HG03521 (cell line): ENCODE results near the gene NAA15.
"Not testable (repeated sequence)": the region's sequence is repeated elsewhere in the genome, so short reads cannot be mapped to it uniquely, and the experiment has no call there.

Source experiments
- ATAC-seq: cut with Tn5 transposase; IDR thresholded peaks from one replicate; pipeline ENCODE4 v1.9.1; 2021; ENCODE audit warnings: mild to moderate bottlenecking, moderate library complexity; ENCODE audit not compliant: unreplicated experiment

Gene NAA15

GRCh38 chr4:139443661-139444060 is 142.4 kb downstream of the NAA15 start:
- no peak for ATAC-seq

- not testable (repeated sequence) for ATAC-seq
Observed at GRCh38 chr4:139444881-139445280, 143.6 kb downstream of the NAA15 start.

- not testable (repeated sequence) for ATAC-seq
Observed at GRCh38 chr4:139447078-139447477, 145.8 kb downstream of the NAA15 start.

GRCh38 chr4:139450586-139450985 is 149.3 kb downstream of the NAA15 start:
- no peak for ATAC-seq

GRCh38 chr4:139451997-139452396 is 150.7 kb downstream of the NAA15 start:
- no peak for ATAC-seq

GRCh38 chr4:139453041-139453370 is 151.7 kb downstream of the NAA15 start:
- ATAC-seq: peak; percentile 42

- ATAC-seq: peak; percentile 88
Observed at GRCh38 chr4:139453371-139454110, 152.2 kb downstream of the NAA15 start.

GRCh38 chr4:139454111-139455045 is 153.1 kb downstream of the NAA15 start, which contains the start of gene RAB33B:
Gene RAB33B (plus strand): TSS chr4:139454121. CDS start chr4:139454196, 75 bp downstream.
- ATAC-seq: peak; percentile 3

GRCh38 chr4:139455126-139455538 is 153.8 kb downstream of the NAA15 start:
- no peak for ATAC-seq

- no peak for ATAC-seq
Observed at GRCh38 chr4:139457318-139457717, 156.0 kb downstream of the NAA15 start.

- no peak for ATAC-seq
Observed at GRCh38 chr4:139458543-139458942, 157.2 kb downstream of the NAA15 start.

- ATAC-seq: no peak
Observed at GRCh38 chr4:139458999-139459398, 157.7 kb downstream of the NAA15 start.

- ATAC-seq: no peak
Observed at GRCh38 chr4:139460565-139460964, 159.3 kb downstream of the NAA15 start.

GRCh38 chr4:139461022-139461628 is 159.8 kb downstream of the NAA15 start:
- ATAC-seq: no peak

- ATAC-seq: not testable (repeated sequence)
Observed at GRCh38 chr4:139464512-139464911, 163.2 kb downstream of the NAA15 start.

- no peak for ATAC-seq
Observed at GRCh38 chr4:139465922-139466321, 164.6 kb downstream of the NAA15 start.

- ATAC-seq: not testable (repeated sequence)
Observed at GRCh38 chr4:139468756-139469155, 167.5 kb downstream of the NAA15 start.

- ATAC-seq: no peak
Observed at GRCh38 chr4:139469216-139469615, 167.9 kb downstream of the NAA15 start.
